ENCODE data around the gene IL32.

Gene IL32, protein sequence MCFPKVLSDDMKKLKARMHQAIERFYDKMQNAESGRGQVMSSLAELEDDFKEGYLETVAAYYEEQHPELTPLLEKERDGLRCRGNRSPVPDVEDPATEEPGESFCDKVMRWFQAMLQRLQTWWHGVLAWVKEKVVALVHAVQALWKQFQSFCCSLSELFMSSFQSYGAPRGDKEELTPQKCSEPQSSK

GRCh38 chr16:3065069-3065741 lies at the start of gene IL32:
TSS of gene IL32 (plus strand) at chr16:3065640. CDS start at chr16:3065812, 172 bp downstream.
- no peak for DNase-seq

- DNase-seq: no peak
Observed at GRCh38 chr16:3015865-3016521, 49.4 kb upstream of the IL32 start.

- no peak for DNase-seq
Observed at GRCh38 chr16:3017344-3017743, 48.1 kb upstream of the IL32 start.

DNA sequence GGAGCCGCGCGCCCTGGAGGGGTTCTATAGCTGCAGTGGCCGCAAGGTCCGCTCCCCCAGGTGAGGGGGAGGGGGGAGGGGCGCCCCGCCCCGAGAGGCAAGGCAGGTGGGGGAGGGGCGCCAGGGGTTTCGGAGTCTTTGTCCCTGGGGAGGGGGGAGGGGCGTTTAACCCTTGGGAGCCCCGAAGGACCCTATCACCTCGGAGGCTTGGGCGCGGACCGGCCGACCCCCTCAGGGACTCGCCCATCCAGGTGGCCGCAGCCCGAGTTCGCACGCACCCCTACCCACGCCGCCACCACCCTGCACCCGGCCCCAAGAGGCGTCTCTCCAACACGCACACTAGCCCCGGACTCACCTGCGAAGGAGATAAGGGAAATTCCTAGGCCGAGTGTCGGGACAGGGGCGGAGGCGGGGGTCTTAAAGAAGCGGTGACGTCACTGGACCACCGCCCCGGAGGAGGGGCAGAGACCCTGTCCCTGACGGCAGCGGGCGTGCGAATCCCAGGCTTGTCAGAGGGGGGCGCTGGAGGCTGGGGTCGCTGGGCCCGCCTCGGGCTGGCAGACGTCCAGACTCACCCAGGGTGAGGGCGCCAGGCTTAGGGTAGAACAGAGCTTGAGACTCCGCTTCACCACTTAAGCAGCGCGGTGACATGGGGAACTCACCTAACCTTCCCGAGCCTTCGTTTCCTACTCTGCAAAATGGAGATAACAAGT lies 47.5 kb upstream of the IL32 start, which contains the start of gene CLDN6:
TSS of gene CLDN6 (minus strand) at position 390 of the 713 bp plus-strand sequence. CDS start 2,162 bp downstream, outside the sequence.
- peak; percentile 61 for DNase-seq

- no peak for DNase-seq
Observed at GRCh38 chr16:3019594-3020246, 45.7 kb upstream of the IL32 start.

GRCh38 chr16:3020247-3020603 lies 45.2 kb upstream of the IL32 start, which contains the start of gene TNFRSF12A:
TSS of gene TNFRSF12A (plus strand) at chr16:3020368. CDS start at chr16:3020398, 30 bp downstream.
- no peak for DNase-seq

DNA sequence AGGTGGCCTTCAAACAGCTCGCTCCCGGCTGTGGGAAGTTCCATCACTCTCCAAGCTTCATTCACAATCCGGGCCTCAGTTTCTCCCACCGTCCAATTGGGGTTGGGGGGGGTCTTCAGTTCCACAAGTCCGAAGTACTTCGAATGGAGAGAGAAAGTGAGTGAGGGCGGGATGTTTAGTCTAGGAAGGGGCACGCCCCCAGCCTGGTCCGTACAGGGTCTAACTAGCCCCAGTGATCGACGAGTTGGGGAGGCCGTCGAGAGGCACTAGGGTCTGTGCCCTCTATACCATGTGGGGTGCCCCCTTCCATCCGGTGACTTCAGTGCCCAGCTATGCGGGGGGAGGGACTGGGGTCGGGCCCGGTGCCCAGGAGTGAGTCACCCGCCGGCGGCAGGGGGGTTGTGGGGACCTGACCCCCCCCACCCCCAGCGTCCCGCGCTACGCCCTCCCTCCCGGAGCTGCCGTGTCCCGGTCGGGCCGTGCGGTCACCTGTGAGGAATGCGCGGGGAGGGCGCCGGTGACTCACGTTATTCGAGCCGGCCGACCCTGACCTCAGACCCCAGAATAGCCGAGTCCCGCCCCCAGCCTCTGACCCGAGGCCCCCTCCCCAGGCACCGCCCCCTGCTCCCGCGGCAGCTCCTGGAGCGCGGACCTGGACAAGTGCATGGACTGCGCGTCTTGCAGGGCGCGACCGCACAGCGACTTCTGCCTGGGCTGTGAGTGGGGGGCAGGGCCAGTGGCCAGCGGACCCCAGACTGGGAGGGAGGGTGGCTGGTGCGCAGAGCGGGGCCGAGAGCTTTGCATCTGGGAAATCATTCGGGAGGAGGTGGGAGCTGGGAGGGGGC lies 44.6 kb upstream of the IL32 start:
- no peak for DNase-seq

- peak; percentile 37 for DNase-seq
Observed at GRCh38 chr16:3021449-3022207, 43.8 kb upstream of the IL32 start.

- DNase-seq: no peak
Observed at GRCh38 chr16:3022208-3022683, 43.2 kb upstream of the IL32 start.

DNA sequence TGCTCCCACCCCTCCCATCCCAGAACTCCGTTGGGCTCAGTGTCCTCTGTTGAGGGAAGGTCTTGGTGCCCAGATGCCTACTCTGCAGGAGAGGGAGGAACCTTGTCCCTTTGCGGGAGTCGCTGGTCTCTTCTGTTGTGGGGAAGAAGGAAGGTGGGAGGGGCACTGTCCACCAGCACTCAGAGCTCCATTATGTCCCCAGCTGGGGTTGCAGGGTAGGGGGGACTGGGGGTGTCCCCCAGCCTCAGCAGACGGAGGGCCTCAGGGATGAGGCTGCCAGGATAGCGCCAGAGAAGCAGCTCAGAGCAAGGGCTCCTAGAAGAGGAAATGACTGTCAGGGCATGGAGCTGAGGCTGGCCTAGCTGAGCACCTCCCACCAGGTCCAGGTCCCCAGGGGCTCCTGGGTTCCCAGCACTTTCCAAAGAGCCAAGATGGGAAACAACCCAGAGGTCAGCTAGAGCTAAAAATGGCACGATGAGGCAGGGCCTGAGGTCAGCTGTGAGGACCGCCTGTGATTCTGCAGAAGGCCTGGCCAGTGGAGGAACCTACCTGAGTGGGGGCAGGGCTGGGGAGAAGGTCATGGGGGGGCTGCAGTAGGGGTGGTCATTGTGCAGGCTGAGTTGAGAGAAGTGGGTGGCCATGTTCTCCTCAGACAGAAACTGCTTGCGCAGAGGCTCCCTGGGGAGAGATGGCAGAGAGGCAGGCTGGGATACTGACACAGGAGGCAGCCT lies 42.6 kb upstream of the IL32 start:
- DNase-seq: no peak

GRCh38 chr16:3023415-3023668 lies 42.1 kb upstream of the IL32 start:
- peak; percentile 31 for DNase-seq

- DNase-seq: peak; percentile 89
Observed at GRCh38 chr16:3023669-3024478, 41.6 kb upstream of the IL32 start, which contains the start of the genes HCFC1R1 and THOC6. TSS of gene HCFC1R1 (minus strand) at chr16:3023942. CDS start at chr16:3023941, 1 bp downstream. TSS of gene THOC6 (plus strand) at chr16:3024035. CDS start at chr16:3024327, 292 bp downstream.

- DNase-seq: no peak
Observed at GRCh38 chr16:3025032-3026002, 40.1 kb upstream of the IL32 start.

GRCh38 chr16:3026003-3026378 lies 39.4 kb upstream of the IL32 start:
- DNase-seq: no peak

DNA sequence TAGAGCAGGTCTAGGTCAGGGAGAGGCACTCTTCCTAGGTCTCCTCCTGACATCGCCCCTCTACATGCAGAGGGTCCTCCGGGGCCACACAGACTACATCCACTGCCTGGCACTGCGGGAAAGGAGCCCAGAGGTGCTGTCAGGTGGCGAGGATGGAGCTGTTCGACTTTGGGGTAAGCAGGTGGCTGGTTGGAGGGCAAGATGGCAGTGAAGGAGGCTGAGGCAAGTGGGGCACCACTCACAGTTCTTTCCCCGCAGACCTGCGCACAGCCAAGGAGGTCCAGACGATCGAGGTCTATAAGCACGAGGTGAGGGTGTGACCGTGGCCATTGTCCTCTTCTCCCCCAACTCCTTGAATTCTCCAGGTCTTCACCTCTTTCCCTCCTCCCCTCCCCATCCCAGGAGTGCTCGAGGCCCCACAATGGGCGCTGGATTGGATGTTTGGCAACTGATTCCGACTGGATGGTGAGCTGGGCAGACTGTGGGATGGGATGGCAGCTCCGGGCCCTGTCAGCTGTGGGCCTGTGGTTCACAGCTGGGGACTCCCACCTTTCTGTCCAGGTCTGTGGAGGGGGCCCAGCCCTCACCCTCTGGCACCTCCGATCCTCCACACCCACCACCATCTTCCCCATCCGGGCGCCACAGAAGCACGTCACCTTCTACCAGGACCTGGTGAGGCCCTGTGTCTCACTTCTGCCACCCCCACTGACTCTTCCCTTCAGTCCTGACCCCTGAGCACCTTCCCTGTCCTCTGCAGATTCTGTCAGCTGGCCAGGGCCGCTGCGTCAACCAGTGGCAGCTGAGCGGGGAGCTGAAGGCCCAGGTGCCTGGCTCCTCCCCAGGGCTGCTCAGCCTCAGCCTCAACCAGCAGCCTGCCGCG lies 38.6 kb upstream of the IL32 start:
- no peak for DNase-seq

GRCh38 chr16:3027489-3027795 lies 38.0 kb upstream of the IL32 start:
- DNase-seq: no peak

DNA sequence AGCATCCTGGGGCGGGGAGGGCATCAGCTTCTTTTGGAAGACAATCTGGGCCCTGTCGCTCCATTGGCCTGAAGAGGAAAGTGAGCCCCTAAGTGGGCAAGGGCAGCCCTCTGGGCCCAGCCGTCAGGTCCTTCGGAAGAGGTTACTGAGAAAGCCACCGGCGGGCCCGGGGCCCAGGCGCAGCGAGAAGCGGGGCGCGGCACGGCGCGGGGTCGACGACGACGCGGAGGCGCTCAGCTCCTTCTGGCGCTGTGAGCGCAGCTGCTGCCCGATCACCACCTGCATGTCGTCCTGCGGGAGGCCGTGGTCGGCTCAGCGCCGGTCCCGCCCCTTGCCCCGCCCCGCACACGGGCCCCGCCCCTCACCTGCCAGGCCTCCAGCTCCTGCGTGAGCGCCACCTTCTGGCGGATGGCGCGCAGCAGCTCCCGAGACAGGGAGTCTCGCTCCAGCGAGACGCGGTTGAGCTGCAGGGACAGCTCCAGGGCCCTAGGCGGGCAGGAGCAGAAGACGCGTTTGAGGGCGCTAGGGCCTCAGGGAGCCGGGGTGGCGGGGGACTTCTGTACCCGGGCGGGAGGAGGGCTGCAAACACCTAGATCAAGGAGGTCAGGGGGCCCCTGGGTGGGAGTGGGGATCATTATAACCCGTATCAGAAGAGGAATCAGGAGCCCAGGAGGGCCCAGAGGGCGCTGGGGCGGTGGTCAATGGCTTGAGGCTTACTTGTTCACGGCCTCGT lies 37.3 kb upstream of the IL32 start:
- DNase-seq: peak; percentile 55

Measured in NCI-H1694 (cell line).